ENCODE measurements around the gene ZSCAN31. TPM values are rescaled to one million over a fixed set of nuclear protein-coding genes. Genes with fewer than 3 reads are reported as not detected.

ZSCAN31 gene
- total RNA-seq, 5 donors from 2014 or later (not counting 1 experiment from before 2014, with no cell fraction given): 0.79 to 1.5 (median 1.1) TPM

DNA sequence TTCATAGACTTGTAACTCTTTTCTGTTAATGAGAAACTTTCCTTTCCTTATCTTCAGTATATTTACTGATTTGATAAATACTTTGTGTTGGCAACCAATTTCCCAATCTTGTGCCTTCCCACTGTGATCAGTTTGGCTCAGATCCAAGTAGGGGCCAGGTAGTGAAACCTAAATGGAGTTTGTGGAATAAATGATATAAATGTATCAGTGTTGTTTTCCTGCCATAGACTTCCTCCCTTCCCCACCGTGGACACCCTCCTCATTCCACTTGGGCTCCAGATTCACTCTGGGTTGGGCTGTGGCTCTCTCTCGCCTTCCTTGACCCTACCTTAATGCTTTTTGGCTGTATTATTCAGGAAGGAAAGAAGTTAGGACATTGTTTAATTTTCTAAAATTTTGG lies 15.1 kb upstream of the ZSCAN31 start:
- peaks cover 18 to 25% of the 10 kb centered on the region in 2 experiments for H3K4me1 ChIP-seq (ENCODE audit: control insufficient read depth in 1 of 2, extremely low read depth in 1 of 2, insufficient read depth in 2 of 2, low read length in 2 of 2)
- no peak for ATAC-seq (replicated peaks in 1 of 4)
- H3K9me3 ChIP-seq: no peaks in the 10 kb centered on the region
- ChIA-PET CTCF (interaction anchor here in 1 of 2 donors (1.1 kb wide), 1 partner anchor 84 kb away, joined by 5 read pairs; the partner anchor contains the start of gene ZSCAN26), POLR2A (interaction anchor here in 1 of 2 donors (0.6 kb wide), 2 partner anchors 16 to 214 kb away, joined by 3 to 4 read pairs; no protein-coding TSS in a partner anchor)
- H3K27ac Mint-ChIP-seq: no peak overlapping the region
- no peaks in the 10 kb centered on the region for H3K36me3 Mint-ChIP-seq
- H3K9me3 Mint-ChIP-seq: no peaks in the 10 kb centered on the region
- peaks cover 43 to 48% (median 46%) of the 10 kb centered on the region in 3 donors for H3K4me1 Mint-ChIP-seq
- H3K4me3 ChIP-seq (ENCODE audit: control insufficient read depth in 1 of 2, extremely low read depth in 1 of 2, low read length in 1 of 2): no peak overlapping the region
- WGBS (ENCODE audit: insufficient coverage): no CpG with 5 or more reads among the region's 2 CpGs
- H3K27me3 ChIP-seq (replicated peaks in 1 of 2; ENCODE audit: control insufficient read depth in 2 of 2, extremely low read depth in 1 of 2, insufficient read depth in 2 of 2, low read length in 1 of 2): no peaks in the 10 kb centered on the region
- peak overlapping the region; percentile 91 to 98 (median 96) for H3K4me3 Mint-ChIP-seq
- H3K27me3 Mint-ChIP-seq: peaks cover 4 to 8% of the 10 kb centered on the region in 2 donors
- no peak for DNase-seq
- H3K27ac ChIP-seq (ENCODE audit: low read length): no peak overlapping the region
- peaks cover 0 to 4% of the 10 kb centered on the region in 2 donors for H3K36me3 ChIP-seq (ENCODE audit: control insufficient read depth in 2 of 2, extremely low read depth in 1 of 2, insufficient read depth in 1 of 2, low read length in 1 of 2)

DNA sequence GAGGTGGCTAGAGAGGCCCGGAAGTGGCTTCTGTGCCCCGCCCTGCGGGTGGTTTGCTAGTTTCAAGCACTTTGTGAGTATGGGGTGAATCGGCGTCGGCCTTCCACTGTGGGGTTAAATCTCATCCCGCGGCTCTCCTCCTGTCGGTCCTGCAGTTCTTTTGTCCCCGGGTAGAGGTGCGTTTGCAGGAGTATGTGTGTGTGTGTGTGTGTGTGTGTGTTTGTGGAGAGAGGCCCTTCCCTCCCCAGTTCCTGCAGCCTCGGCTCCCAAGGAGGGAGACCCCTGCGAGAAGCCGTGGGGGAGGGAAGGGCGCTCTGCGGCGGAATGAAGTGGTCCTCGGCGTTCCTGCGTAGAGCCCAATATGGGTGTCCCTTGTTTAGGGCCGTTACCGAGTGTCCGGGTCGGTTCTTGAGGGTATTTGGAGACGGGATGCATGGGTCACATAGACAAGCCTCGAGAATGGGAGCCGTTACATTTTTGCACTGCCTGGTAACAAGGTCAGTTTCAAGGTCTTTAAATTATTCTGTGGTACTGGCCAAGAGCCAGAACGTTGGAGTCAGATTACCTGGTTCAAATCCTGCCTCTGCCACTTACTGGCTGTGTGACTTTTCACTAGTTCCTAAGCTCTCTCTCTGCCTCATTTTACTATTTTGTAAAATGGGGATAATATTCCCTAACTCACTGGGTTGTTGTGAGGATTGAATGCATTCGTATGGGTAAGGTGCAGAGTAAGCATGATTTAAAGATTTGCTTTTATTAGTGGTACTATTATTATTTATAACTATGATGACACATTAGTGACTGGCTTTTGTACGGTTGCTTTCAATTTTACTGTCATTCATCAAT lies 14.2 kb upstream of the ZSCAN31 start, which contains the start of gene ZKSCAN3:
Gene ZKSCAN3 (plus strand): TSS at position 56 of the 846 bp plus-strand sequence. CDS start 9,640 bp downstream, outside the sequence.
- Histone ChIP-seq H3K4me1 (ENCODE audit: control insufficient read depth in 1 of 2, extremely low read depth in 1 of 2, insufficient read depth in 2 of 2, low read length in 2 of 2) (peaks cover 14 to 16% of the 10 kb centered on the region in 2 experiments), H3K4me3 (ENCODE audit: control insufficient read depth in 1 of 2, extremely low read depth in 1 of 2, low read length in 1 of 2) (peak within 1 kb of the TSS; percentile 75 to 95), H3K27me3 (replicated peaks in 1 of 2; ENCODE audit: control insufficient read depth in 2 of 2, extremely low read depth in 1 of 2, insufficient read depth in 2 of 2, low read length in 1 of 2) (peaks cover 0 to 2% of the 10 kb centered on the region in 2 experiments)

DNA sequence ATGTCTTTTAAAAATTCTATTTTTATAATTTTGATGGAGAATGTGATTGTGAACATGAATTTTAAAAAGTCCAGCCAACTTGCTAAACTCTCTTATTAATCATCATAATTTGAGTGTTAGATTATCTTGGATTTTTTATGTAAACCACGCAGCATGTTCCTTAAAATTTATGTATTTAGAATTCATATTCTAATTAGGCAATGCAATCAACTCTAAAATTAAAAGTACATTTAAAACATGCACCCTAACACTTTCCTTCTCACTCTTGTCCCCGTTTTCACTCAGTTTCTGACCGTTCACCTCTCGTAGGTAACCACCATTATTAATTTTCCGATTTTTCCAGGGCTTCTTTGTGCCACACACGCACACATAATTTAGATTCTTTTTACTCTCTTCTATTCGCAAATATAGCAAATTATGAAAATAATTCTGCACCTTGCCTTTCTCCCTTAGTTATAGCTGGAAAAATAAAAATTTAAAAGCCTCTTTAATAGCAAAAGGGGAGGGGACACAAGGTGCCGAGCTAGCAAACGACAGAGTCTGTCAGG lies 13.5 kb upstream of the ZSCAN31 start:
- no peak for DNase-seq
- peak overlapping the region; percentile 91 to 98 (median 96) for H3K4me3 Mint-ChIP-seq
- no peak for ATAC-seq (replicated peaks in 1 of 4)
- Histone ChIP-seq H3K36me3 (ENCODE audit: control insufficient read depth in 2 of 2, extremely low read depth in 1 of 2, insufficient read depth in 1 of 2, low read length in 1 of 2) (peaks cover 0 to 2% of the 10 kb centered on the region in 2 donors), H3K27ac (ENCODE audit: low read length) (peak overlapping the region; percentile 44), H3K4me3 (ENCODE audit: control insufficient read depth in 1 of 2, extremely low read depth in 1 of 2, low read length in 1 of 2) (peak overlapping the region; percentile 75 to 95), H3K4me1 (ENCODE audit: control insufficient read depth in 1 of 2, extremely low read depth in 1 of 2, insufficient read depth in 2 of 2, low read length in 2 of 2) (peaks cover 12 to 14% of the 10 kb centered on the region in 2 experiments), H3K27me3 (replicated peaks in 1 of 2; ENCODE audit: control insufficient read depth in 2 of 2, extremely low read depth in 1 of 2, insufficient read depth in 2 of 2, low read length in 1 of 2) (peaks cover 0 to 5% of the 10 kb centered on the region in 2 experiments), H3K9me3 (no peaks in the 10 kb centered on the region)
- H3K27me3 Mint-ChIP-seq: peaks cover 5 to 18% of the 10 kb centered on the region in 2 donors
- H3K27ac Mint-ChIP-seq: peak overlapping the region; percentile 92 to 93
- no peaks in the 10 kb centered on the region for H3K36me3 Mint-ChIP-seq
- ChIA-PET CTCF (interaction anchor here in 1 of 2 donors (1.5 kb wide), 1 partner anchor 14 kb away, joined by 6 read pairs; the partner anchor contains the start of gene ZSCAN31), POLR2A (interaction anchor here (0.6 to 1.0 kb wide), 3 partner anchors 14 to 83 kb away, joined by 3 to 6 read pairs (median 4); partner anchors contain the start of gene ZSCAN26 (in 2 of the 2))
- H3K9me3 Mint-ChIP-seq: no peaks in the 10 kb centered on the region
- WGBS (ENCODE audit: insufficient coverage): 0% methylated on average over 5 of the region's 9 CpGs
- H3K4me1 Mint-ChIP-seq: peaks cover 34 to 38% (median 36%) of the 10 kb centered on the region in 3 donors

More for the DNA sequence above, 14.2 kb upstream of the ZSCAN31 start, which contains the start of gene ZKSCAN3:
- Histone ChIP-seq H3K27ac (ENCODE audit: low read length) (peak within 1 kb of the TSS; percentile 44), H3K9me3 (no peaks in the 10 kb centered on the region), H3K36me3 (ENCODE audit: control insufficient read depth in 2 of 2, extremely low read depth in 1 of 2, insufficient read depth in 1 of 2, low read length in 1 of 2) (peaks cover 0 to 4% of the 10 kb centered on the region in 2 donors)
- Mint-ChIP-seq H3K27me3 (peaks cover 4 to 14% of the 10 kb centered on the region in 2 donors), H3K4me1 (peaks cover 34 to 38% (median 36%) of the 10 kb centered on the region in 3 donors), H3K4me3 (peak within 1 kb of the TSS; percentile 91 to 98 (median 96)), H3K27ac (peak within 1 kb of the TSS; percentile 92 to 93), H3K9me3 (no peaks in the 10 kb centered on the region), H3K36me3 (no peaks in the 10 kb centered on the region)
- DNase-seq (peak; percentile 64 to 86 (median 78)), ATAC-seq (replicated peaks in 1 of 4) (peak; percentile 99 to 100 (median 100))
- ChIA-PET POLR2A (interaction anchor here (0.6 to 1.0 kb wide), 5 partner anchors 15 to 213 kb away, joined by 3 to 6 read pairs (median 4); partner anchors contain the start of gene ZSCAN26 (in 2 of the 2)), CTCF (interaction anchor here in 1 of 2 donors (0.7 to 1.5 kb wide), 3 partner anchors 15 to 85 kb away, joined by 3 to 6 read pairs (median 5); partner anchors contain the start of genes ZSCAN26 and ZSCAN31)
- WGBS (ENCODE audit: insufficient coverage): 1% methylated on average over 20 of the region's 30 CpGs

DNA sequence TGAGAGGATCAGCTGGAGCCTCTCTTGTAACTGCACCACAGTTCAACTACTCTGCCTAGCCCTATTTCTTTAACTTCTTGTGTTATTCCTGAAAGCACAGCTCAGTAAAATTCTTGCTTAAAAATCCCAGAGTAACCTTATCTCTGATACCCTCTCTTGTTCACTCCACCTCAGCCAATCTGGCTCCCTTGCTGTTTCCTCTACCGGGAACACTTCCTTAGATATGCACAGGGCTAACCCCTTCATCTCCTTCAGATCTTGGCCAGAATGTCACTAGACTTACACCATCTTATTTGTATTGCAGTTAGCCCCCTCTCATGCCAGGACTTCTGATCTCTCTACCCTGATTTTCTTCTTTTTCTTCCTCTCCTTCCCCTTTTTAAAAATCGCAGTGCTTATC lies 11.2 kb upstream of the ZSCAN31 start:
- H3K4me1 Mint-ChIP-seq: peaks cover 26 to 29% (median 26%) of the 10 kb centered on the region in 3 donors
- 46% methylated on average over 1 of the region's 2 CpGs for WGBS (ENCODE audit: insufficient coverage)
- POLR2A ChIA-PET: interaction anchor here in 1 of 2 donors (0.5 to 0.6 kb wide), 2 partner anchors 12 to 49 kb away, joined by 4 to 6 read pairs; no protein-coding TSS in a partner anchor

GRCh38 chr6:28345201-28345600 lies 9.3 kb upstream of the ZSCAN31 start:
- ChIA-PET CTCF (interaction anchor here (0.6 to 0.7 kb wide), 2 partner anchors 143 to 1182 kb away, joined by 3 to 7 read pairs; no protein-coding TSS in a partner anchor), POLR2A (no interaction called here)
- Histone ChIP-seq H3K9me3 (no peaks in the 10 kb centered on the region), H3K4me1 (ENCODE audit: control insufficient read depth in 1 of 2, extremely low read depth in 1 of 2, insufficient read depth in 2 of 2, low read length in 2 of 2) (peaks cover 4 to 6% of the 10 kb centered on the region in 2 experiments), H3K27ac (ENCODE audit: low read length) (no peak overlapping the region), H3K4me3 (ENCODE audit: control insufficient read depth in 1 of 2, extremely low read depth in 1 of 2, low read length in 1 of 2) (no peak overlapping the region), H3K27me3 (replicated peaks in 1 of 2; ENCODE audit: control insufficient read depth in 2 of 2, extremely low read depth in 1 of 2, insufficient read depth in 2 of 2, low read length in 1 of 2) (peaks cover 0 to 8% of the 10 kb centered on the region in 2 experiments), H3K36me3 (ENCODE audit: control insufficient read depth in 2 of 2, extremely low read depth in 1 of 2, insufficient read depth in 1 of 2, low read length in 1 of 2) (no peaks in the 10 kb centered on the region)
- ATAC-seq (replicated peaks in 1 of 4) (no peak), DNase-seq (no peak)
- Mint-ChIP-seq H3K4me1 (peaks cover 8 to 10% (median 8%) of the 10 kb centered on the region in 3 donors), H3K36me3 (peaks cover 3% of the 10 kb centered on the region), H3K27me3 (peaks cover 10 to 23% of the 10 kb centered on the region in 2 donors), H3K4me3 (no peak overlapping the region), H3K27ac (no peak overlapping the region), H3K9me3 (peaks cover 0 to 7% (median 3%) of the 10 kb centered on the region in 3 donors)
- no CpG with 5 or more reads among the region's 1 CpG for WGBS (ENCODE audit: insufficient coverage)

More for the DNA sequence above, 11.2 kb upstream of the ZSCAN31 start:
- ATAC-seq (replicated peaks in 1 of 4) (no peak), DNase-seq (no peak)
- H3K9me3 ChIP-seq: no peaks in the 10 kb centered on the region
- H3K4me1 ChIP-seq (ENCODE audit: control insufficient read depth in 1 of 2, extremely low read depth in 1 of 2, insufficient read depth in 2 of 2, low read length in 2 of 2): peaks cover 12 to 14% of the 10 kb centered on the region in 2 experiments
- no peaks in the 10 kb centered on the region for H3K36me3 ChIP-seq (ENCODE audit: control insufficient read depth in 2 of 2, extremely low read depth in 1 of 2, insufficient read depth in 1 of 2, low read length in 1 of 2)
- H3K27me3 Mint-ChIP-seq: peaks cover 10 to 23% of the 10 kb centered on the region in 2 donors
- peaks cover 0 to 5% of the 10 kb centered on the region in 2 experiments for H3K27me3 ChIP-seq (replicated peaks in 1 of 2; ENCODE audit: control insufficient read depth in 2 of 2, extremely low read depth in 1 of 2, insufficient read depth in 2 of 2, low read length in 1 of 2)
- no peak overlapping the region for H3K4me3 ChIP-seq (ENCODE audit: control insufficient read depth in 1 of 2, extremely low read depth in 1 of 2, low read length in 1 of 2)
- CTCF ChIA-PET: interaction anchor here in 1 of 2 donors (1.9 kb wide), 1 partner anchor 9 kb away, joined by 8 read pairs; no protein-coding TSS in a partner anchor
- no peak overlapping the region for H3K27ac Mint-ChIP-seq
- no peak overlapping the region for H3K27ac ChIP-seq (ENCODE audit: low read length)
- no peaks in the 10 kb centered on the region for H3K9me3 Mint-ChIP-seq
- H3K36me3 Mint-ChIP-seq: no peaks in the 10 kb centered on the region
- no peak overlapping the region for H3K4me3 Mint-ChIP-seq
